ENCODE results near the gene CCDC15.
A peak's percentile ranks its signal among the peaks of the same experiment; 100 is the strongest.

The CCDC15 gene

DNA sequence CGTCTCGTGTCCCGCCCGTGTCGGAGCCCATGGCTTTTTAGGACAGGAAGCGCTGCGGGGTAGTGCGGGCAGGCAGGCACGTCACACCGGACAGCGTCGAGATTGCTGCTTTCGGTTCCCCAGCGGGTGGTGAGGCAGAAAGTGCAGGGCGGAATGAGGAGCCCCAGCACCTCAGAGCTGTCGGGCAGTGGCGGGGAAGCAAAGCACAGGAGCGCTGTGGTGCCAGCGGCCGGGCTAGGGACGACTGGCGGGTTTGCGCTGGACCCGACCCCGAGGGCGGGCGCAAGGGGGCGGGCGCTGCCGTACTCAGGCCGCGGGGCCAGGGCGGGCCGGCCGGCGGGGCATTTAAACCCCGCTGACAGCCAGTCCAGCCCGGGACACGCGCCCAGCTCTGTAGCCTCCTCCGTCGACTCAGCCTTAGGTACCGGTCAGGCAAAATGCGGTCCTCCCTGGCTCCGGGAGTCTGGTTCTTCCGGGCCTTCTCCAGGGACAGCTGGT lies 109.0 kb downstream of the CCDC15 start, which contains the start of gene SLC37A2:
Gene SLC37A2 (plus strand): TSS at position 375 of the 498 bp plus-strand sequence. CDS start 63 bp downstream, at position 438.
- WGBS (ENCODE audit: insufficient coverage), result 0% methylated on average over 46 of the region's 46 CpGs
- peak; percentile 45 to 82 (median 74) for DNase-seq
- Histone ChIP-seq H3K27ac (ENCODE audit: insufficient read depth in 1 of 2, low read depth in 1 of 2, low read length in 2 of 2, poor library complexity in 1 of 2, severe bottlenecking in 2 of 2) (no peak within 1 kb of the TSS), H3K4me3 (ENCODE audit: control insufficient read depth in 1 of 7, extremely low read depth in 1 of 7, insufficient read depth in 4 of 7, low read depth in 2 of 7, low read length in 6 of 7) (peak within 1 kb of the TSS; percentile 36 to 81 (median 65)), H3K9me3 (ENCODE audit: control extremely low read depth in 1 of 5, control insufficient read depth in 4 of 5, insufficient read depth in 2 of 5, low read depth in 1 of 5, low read length in 4 of 5) (no peaks in the 10 kb centered on the region), H3K36me3 (ENCODE audit: control insufficient read depth in 4 of 4, insufficient read depth in 4 of 4, low read length in 3 of 4) (no peaks in the 10 kb centered on the region), H3K27me3 (replicated peaks in 2 of 5; ENCODE audit: control insufficient read depth in 4 of 5, insufficient read depth in 5 of 5, low read length in 4 of 5) (peaks cover 5 to 52% (median 25%) of the 10 kb centered on the region in 5 experiments), H3K4me1 (ENCODE audit: control extremely low read depth in 1 of 4, control insufficient read depth in 4 of 4, insufficient read depth in 4 of 4, low read length in 3 of 4) (peaks cover 0 to 16% (median 14%) of the 10 kb centered on the region in 4 experiments)
- POLR2A ChIA-PET, result no interaction called here
- CTCF ChIA-PET, result interaction anchor here (1.3 kb wide), 2 partner anchors 9 to 17 kb away, joined by 4 read pairs; no protein-coding TSS in a partner anchor

DNA sequence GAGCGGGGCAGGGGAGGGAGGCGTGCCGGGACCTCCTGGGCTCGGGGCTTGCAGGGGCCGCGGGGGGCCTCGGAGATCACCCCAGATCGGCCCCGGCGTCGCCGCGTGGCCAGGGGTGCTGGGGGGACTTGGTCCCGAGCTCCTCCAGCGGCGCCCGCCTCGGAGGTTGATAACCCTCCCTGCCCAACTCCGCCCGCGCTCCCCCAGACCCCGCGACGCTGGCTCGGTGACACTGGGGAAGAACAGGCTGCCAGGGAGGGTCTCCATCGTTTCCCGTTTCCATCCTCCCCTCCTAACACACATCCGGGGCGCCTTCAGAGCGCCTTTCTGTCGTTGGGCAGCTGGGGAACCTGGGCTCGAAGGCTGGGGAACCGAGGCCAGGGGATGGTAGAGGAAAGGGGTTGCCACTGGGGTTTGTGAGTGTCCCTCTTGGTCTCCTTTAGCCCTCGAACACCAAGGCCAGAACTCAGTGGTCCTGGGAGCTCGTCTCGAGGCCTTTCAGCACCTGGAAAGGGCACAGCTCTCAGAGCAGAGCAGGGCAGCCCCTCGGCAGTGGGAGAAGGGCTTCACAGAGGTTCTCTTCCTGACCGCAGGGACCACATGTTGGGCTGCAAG lies 109.5 kb downstream of the CCDC15 start:
- Histone ChIP-seq H3K4me3 (ENCODE audit: control insufficient read depth in 1 of 7, extremely low read depth in 1 of 7, insufficient read depth in 4 of 7, low read depth in 2 of 7, low read length in 6 of 7) (peak overlapping the region; percentile 36 to 81 (median 65)), H3K27me3 (replicated peaks in 2 of 5; ENCODE audit: control insufficient read depth in 4 of 5, insufficient read depth in 5 of 5, low read length in 4 of 5) (peaks cover 5 to 52% (median 25%) of the 10 kb centered on the region in 5 experiments), H3K9me3 (ENCODE audit: control extremely low read depth in 1 of 5, control insufficient read depth in 4 of 5, insufficient read depth in 2 of 5, low read depth in 1 of 5, low read length in 4 of 5) (no peaks in the 10 kb centered on the region), H3K4me1 (ENCODE audit: control extremely low read depth in 1 of 4, control insufficient read depth in 4 of 4, insufficient read depth in 4 of 4, low read length in 3 of 4) (peaks cover 0 to 16% (median 14%) of the 10 kb centered on the region in 4 experiments), H3K27ac (ENCODE audit: insufficient read depth in 1 of 2, low read depth in 1 of 2, low read length in 2 of 2, poor library complexity in 1 of 2, severe bottlenecking in 2 of 2) (no peak overlapping the region), H3K36me3 (ENCODE audit: control insufficient read depth in 4 of 4, insufficient read depth in 4 of 4, low read length in 3 of 4) (no peaks in the 10 kb centered on the region)
- POLR2A ChIA-PET, result no interaction called here
- DNase-seq, result peak in 2 of 3 donors; percentile 11 to 29
- WGBS (ENCODE audit: insufficient coverage), result 11% methylated on average over 32 of the region's 38 CpGs
- CTCF ChIA-PET, result interaction anchor here (1.3 kb wide), 2 partner anchors 9 to 17 kb away, joined by 4 read pairs; no protein-coding TSS in a partner anchor

DNA sequence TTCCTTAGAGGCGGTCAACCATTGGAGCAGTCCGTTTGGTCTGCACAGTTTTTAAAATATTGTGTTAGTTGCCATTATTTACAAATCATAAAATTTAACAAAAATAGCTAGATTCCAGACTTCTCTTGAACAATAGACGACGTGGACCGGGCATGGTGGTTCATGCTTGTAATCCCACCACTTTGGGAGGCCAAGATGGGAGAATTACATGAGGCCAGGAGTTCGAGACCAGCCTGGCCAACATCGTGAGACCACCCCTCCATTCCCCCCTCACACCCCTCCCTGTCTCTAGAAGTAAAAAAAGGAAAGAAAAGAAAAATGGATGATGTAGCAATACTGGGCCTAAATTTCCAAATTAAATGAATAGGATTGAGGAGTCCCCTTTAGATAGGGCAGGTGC lies 110.1 kb downstream of the CCDC15 start:
- ChIA-PET CTCF (interaction anchor here (1.3 kb wide), 2 partner anchors 8 to 16 kb away, joined by 4 read pairs; no protein-coding TSS in a partner anchor), POLR2A (no interaction called here)
- no CpG with 5 or more reads among the region's 7 CpGs for WGBS (ENCODE audit: insufficient coverage)
- peaks cover 0 to 16% (median 14%) of the 10 kb centered on the region in 4 experiments for H3K4me1 ChIP-seq (ENCODE audit: control extremely low read depth in 1 of 4, control insufficient read depth in 4 of 4, insufficient read depth in 4 of 4, low read length in 3 of 4)
- H3K27ac ChIP-seq (ENCODE audit: insufficient read depth in 1 of 2, low read depth in 1 of 2, low read length in 2 of 2, poor library complexity in 1 of 2, severe bottlenecking in 2 of 2), result no peak overlapping the region
- peak overlapping the region in 1 of 7 experiments; percentile 65 for H3K4me3 ChIP-seq (ENCODE audit: control insufficient read depth in 1 of 7, extremely low read depth in 1 of 7, insufficient read depth in 4 of 7, low read depth in 2 of 7, low read length in 6 of 7)
- DNase-seq, result no peak
- H3K9me3 ChIP-seq (ENCODE audit: control extremely low read depth in 1 of 5, control insufficient read depth in 4 of 5, insufficient read depth in 2 of 5, low read depth in 1 of 5, low read length in 4 of 5), result no peaks in the 10 kb centered on the region
- peaks cover 5 to 52% (median 25%) of the 10 kb centered on the region in 5 experiments for H3K27me3 ChIP-seq (replicated peaks in 2 of 5; ENCODE audit: control insufficient read depth in 4 of 5, insufficient read depth in 5 of 5, low read length in 4 of 5)
- H3K36me3 ChIP-seq (ENCODE audit: control insufficient read depth in 4 of 4, insufficient read depth in 4 of 4, low read length in 3 of 4), result no peaks in the 10 kb centered on the region

- no peak overlapping the region for H3K4me3 ChIP-seq (ENCODE audit: control insufficient read depth in 1 of 7, extremely low read depth in 1 of 7, insufficient read depth in 4 of 7, low read depth in 2 of 7, low read length in 6 of 7)
- DNase-seq, result peak in 2 of 3 donors; percentile 19 to 36
- 59% methylated on average over 2 of the region's 4 CpGs for WGBS (ENCODE audit: insufficient coverage)
- H3K36me3 ChIP-seq (ENCODE audit: control insufficient read depth in 4 of 4, insufficient read depth in 4 of 4, low read length in 3 of 4), result no peaks in the 10 kb centered on the region
- no peaks in the 10 kb centered on the region for H3K9me3 ChIP-seq (ENCODE audit: control extremely low read depth in 1 of 5, control insufficient read depth in 4 of 5, insufficient read depth in 2 of 5, low read depth in 1 of 5, low read length in 4 of 5)
- H3K27me3 ChIP-seq (replicated peaks in 2 of 5; ENCODE audit: control insufficient read depth in 4 of 5, insufficient read depth in 5 of 5, low read length in 4 of 5), result peaks cover 2 to 24% (median 13%) of the 10 kb centered on the region in 5 experiments
- ChIA-PET CTCF (interaction anchor here (0.7 to 1.8 kb wide), 2 partner anchors 14 to 72 kb away, joined by 3 read pairs; no protein-coding TSS in a partner anchor), POLR2A (interaction anchor here (0.5 kb wide), 1 partner anchor 733 kb away, joined by 3 read pairs; no protein-coding TSS in a partner anchor)
- no peak overlapping the region for H3K27ac ChIP-seq (ENCODE audit: insufficient read depth in 1 of 2, low read depth in 1 of 2, low read length in 2 of 2, poor library complexity in 1 of 2, severe bottlenecking in 2 of 2)
- H3K4me1 ChIP-seq (ENCODE audit: control extremely low read depth in 1 of 4, control insufficient read depth in 4 of 4, insufficient read depth in 4 of 4, low read length in 3 of 4), result peaks cover 10 to 45% (median 34%) of the 10 kb centered on the region in 4 experiments
Observed at GRCh38 chr11:125068368-125068767, 114.4 kb downstream of the CCDC15 start.

DNA sequence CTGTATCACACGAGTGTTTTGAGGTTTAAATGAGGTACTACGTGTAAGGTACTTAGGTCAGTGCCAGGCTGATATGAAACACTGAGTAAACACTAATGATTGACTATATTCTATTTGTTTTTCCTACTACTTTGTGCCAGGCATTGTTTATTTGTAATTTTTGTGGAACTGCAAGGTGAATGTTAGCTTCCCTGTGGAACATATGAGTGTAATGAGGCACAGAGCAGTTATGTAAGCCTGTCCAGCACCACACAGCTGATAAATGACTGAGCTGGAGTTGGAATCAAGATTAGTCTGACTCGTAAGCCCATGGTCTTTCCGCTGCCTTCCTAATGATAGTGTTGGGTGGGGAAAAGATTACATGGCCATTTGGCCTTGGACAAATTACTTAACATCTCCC lies 115.0 kb downstream of the CCDC15 start:
- Histone ChIP-seq H3K36me3 (ENCODE audit: control insufficient read depth in 4 of 4, insufficient read depth in 4 of 4, low read length in 3 of 4) (no peaks in the 10 kb centered on the region), H3K9me3 (ENCODE audit: control extremely low read depth in 1 of 5, control insufficient read depth in 4 of 5, insufficient read depth in 2 of 5, low read depth in 1 of 5, low read length in 4 of 5) (no peaks in the 10 kb centered on the region), H3K27me3 (replicated peaks in 2 of 5; ENCODE audit: control insufficient read depth in 4 of 5, insufficient read depth in 5 of 5, low read length in 4 of 5) (peaks cover 2 to 17% (median 7%) of the 10 kb centered on the region in 5 experiments), H3K27ac (ENCODE audit: insufficient read depth in 1 of 2, low read depth in 1 of 2, low read length in 2 of 2, poor library complexity in 1 of 2, severe bottlenecking in 2 of 2) (no peak overlapping the region), H3K4me3 (ENCODE audit: control insufficient read depth in 1 of 7, extremely low read depth in 1 of 7, insufficient read depth in 4 of 7, low read depth in 2 of 7, low read length in 6 of 7) (no peak overlapping the region), H3K4me1 (ENCODE audit: control extremely low read depth in 1 of 4, control insufficient read depth in 4 of 4, insufficient read depth in 4 of 4, low read length in 3 of 4) (peaks cover 10 to 39% (median 30%) of the 10 kb centered on the region in 4 experiments)
- CTCF ChIA-PET, result interaction anchor here (0.7 to 1.8 kb wide), 2 partner anchors 13 to 72 kb away, joined by 3 read pairs; no protein-coding TSS in a partner anchor
- DNase-seq, result no peak
- POLR2A ChIA-PET, result interaction anchor here (0.5 kb wide), 1 partner anchor 734 kb away, joined by 3 read pairs; no protein-coding TSS in a partner anchor
- WGBS (ENCODE audit: insufficient coverage), result no CpG with 5 or more reads among the region's 4 CpGs

- H3K27ac ChIP-seq (ENCODE audit: insufficient read depth in 1 of 2, low read depth in 1 of 2, low read length in 2 of 2, poor library complexity in 1 of 2, severe bottlenecking in 2 of 2), result peak overlapping the region in 1 of 2 experiments; percentile 15
- ChIA-PET CTCF (interaction anchor here (1.7 to 1.8 kb wide), 2 partner anchors 13 to 21 kb away, joined by 3 to 7 read pairs; no protein-coding TSS in a partner anchor), POLR2A (no interaction called here)
- DNase-seq, result peak in 1 of 3 donors; percentile 14
- WGBS (ENCODE audit: insufficient coverage), result 61% methylated on average over 4 of the region's 5 CpGs
- H3K4me3 ChIP-seq (ENCODE audit: control insufficient read depth in 1 of 7, extremely low read depth in 1 of 7, insufficient read depth in 4 of 7, low read depth in 2 of 7, low read length in 6 of 7), result peak overlapping the region in 1 of 7 experiments; percentile 35
- H3K27me3 ChIP-seq (replicated peaks in 2 of 5; ENCODE audit: control insufficient read depth in 4 of 5, insufficient read depth in 5 of 5, low read length in 4 of 5), result peaks cover 0 to 9% (median 3%) of the 10 kb centered on the region in 5 experiments
- H3K4me1 ChIP-seq (ENCODE audit: control extremely low read depth in 1 of 4, control insufficient read depth in 4 of 4, insufficient read depth in 4 of 4, low read length in 3 of 4), result peaks cover 10 to 39% (median 30%) of the 10 kb centered on the region in 4 experiments
- H3K36me3 ChIP-seq (ENCODE audit: control insufficient read depth in 4 of 4, insufficient read depth in 4 of 4, low read length in 3 of 4), result no peaks in the 10 kb centered on the region
- no peaks in the 10 kb centered on the region for H3K9me3 ChIP-seq (ENCODE audit: control extremely low read depth in 1 of 5, control insufficient read depth in 4 of 5, insufficient read depth in 2 of 5, low read depth in 1 of 5, low read length in 4 of 5)
Observed at GRCh38 chr11:125069796-125070195, 115.8 kb downstream of the CCDC15 start.

Measured in common myeloid progenitor, CD34-positive (primary cell).